HG03025 (cell line): Measurements from ENCODE around the gene AHCTF1.
"Not testable (repeated sequence)": the region's sequence is repeated elsewhere in the genome, so short reads cannot be mapped to it uniquely, and the experiment has no call there.

Experiments used
- ATAC-seq: cut with Tn5 transposase; IDR thresholded peaks from one replicate; pipeline ENCODE4 v1.9.1; 2021; ENCODE audit warnings: mild to moderate bottlenecking, moderate library complexity; ENCODE audit not compliant: unreplicated experiment, low FRiP score

The AHCTF1 gene

DNA sequence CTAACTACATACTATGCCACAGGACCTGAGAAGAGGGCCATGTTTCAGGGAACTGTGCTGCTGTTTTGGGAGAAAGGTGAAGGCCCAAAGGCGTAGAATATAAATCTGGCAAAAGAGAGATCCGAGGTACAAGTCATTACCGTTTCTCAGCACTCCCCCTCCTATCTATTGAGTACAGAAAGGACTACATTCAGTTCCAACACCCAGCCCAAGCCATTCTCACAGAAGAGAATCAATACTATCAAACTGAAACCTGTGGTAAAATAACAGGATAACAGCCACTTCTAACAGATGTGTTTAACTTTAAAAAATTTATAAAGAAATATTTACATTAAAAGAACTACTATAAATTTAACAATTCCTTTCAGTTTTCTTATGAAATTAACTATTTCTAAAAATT lies 7.8 kb downstream of the AHCTF1 start:
- no peak for ATAC-seq

DNA sequence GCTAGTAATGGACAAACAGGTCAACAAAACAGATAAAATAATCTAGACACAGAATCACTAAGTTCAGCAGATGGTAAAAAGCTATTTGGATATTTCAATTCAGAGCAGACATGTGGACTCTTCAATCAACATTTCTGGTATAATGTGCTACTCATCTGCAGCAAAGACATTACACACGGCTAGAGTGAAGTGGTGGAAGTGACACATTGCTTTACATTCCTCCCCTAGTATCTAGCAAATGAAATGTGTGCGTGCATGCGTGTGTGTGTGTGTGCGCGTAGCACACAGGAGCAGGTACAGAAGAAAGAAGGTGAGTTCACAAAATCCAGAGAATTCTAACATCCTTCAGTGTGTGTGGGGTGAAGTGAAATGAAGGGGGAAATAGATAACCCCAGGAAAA lies 8.3 kb downstream of the AHCTF1 start:
- ATAC-seq, result no peak

DNA sequence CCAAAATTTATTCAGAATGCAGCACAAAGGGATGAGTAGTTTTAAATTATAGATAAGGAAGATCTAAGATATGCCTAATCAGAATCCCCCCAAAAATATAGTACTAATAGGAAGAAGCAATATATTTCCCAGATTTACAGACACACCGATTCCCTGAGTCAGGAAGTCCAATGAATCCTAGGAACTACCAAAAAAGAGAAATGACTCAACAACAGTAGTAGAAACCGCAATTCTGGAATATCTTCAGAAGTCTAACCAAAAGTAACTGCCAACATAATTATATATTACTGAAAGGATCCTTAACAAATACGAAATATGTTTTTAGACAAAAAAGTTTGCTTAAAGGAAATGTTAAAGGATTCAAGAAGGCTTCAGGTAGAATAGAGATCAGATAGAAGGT lies 10.3 kb downstream of the AHCTF1 start:
- ATAC-seq, result no peak

DNA sequence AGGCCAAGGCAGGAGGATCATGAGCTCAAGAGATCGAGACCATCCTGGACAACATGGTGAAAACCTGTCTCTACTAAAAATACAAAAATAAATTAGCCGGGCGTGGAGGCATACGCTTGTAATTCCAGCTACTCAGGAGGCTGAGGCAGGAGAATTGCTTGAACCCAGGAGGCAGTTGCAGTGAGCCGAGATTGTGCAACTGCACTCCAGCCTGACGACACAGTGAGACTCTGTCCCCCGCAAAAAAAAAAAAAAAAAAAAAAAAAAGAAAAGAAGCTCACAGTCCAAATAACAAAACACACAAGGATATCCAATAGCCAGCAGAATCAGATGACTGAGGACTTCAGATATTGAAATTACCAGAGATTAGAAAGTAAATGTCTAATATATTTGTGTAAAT lies 11.8 kb downstream of the AHCTF1 start:
- ATAC-seq, result no peak

DNA sequence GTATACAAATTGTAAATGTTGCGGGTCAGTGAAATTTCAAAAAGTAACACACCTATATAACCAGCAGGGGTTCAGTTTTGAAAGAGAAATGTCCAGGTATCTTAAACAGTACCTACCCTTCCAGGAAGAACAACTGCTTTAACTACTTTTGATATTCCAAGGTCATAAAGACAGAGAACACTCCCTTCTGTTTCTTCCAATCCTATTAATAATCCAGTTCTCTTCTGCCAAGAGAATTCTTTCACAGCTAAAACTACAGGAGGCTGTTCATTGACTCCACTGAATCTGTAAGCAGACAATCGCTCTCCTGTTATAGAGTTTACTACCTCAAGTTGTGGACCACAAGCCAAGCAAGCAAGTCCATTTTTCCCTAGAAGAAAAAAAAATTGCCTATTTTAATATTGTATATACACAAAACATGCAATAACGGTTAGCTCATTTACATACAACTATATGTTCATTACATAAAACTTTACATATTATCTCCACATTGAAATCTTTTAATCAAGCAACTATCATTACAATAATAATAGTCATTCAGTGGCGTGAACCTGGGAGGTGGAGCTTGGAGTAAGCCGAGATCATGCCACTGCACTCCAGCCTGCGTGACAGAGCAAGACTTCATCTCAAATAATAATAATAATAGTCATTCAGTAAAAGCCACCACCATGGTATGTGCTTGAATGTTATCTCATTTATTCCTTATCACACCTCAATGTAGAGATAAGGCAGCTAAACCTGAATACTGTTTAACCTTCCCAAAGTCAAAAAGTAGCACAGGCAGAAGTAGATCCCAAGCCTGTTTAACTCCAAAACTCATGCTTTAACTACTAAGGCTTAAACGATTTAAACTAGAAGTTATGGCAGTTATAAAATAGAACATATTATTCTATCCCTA lies 15.5 kb downstream of the AHCTF1 start:
- ATAC-seq, result not testable (repeated sequence)

DNA sequence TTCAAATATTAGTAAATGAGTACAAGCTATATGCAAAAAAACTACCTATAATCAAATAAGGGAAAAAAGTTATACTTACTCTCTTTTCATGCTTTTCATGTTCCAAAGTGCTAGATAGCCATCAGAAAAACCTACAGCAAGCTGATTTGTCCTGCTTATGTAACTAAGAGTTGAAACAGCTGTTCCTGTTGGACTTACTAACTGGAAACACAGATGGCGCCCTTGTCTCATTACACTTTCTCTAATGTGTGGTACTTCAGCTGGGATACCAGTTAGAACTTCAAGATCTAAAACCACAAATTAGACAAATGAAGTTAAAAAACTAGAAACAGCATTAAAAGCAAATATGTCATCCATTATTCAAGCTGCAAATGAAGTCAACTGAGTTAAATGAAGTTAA lies 24.3 kb downstream of the AHCTF1 start:
- ATAC-seq, result no peak

DNA sequence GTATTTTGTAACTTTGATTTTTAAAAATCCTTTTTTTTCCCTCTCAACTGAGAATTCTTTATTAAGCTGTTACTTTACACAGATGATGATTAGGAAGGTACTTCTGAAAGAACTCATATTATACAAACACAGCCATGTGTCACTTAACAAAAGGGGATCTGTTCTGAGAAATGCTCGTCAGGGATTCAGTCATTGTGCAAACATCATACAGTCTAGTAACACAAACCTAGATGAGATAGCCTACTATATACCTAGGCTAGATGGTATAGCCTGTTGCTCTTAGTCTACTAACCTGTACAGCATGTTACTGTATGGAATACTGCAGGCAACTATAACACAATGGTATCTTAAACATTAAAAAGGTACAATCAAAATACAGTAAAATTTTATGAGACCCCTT lies 24.9 kb downstream of the AHCTF1 start:
- no peak for ATAC-seq

DNA sequence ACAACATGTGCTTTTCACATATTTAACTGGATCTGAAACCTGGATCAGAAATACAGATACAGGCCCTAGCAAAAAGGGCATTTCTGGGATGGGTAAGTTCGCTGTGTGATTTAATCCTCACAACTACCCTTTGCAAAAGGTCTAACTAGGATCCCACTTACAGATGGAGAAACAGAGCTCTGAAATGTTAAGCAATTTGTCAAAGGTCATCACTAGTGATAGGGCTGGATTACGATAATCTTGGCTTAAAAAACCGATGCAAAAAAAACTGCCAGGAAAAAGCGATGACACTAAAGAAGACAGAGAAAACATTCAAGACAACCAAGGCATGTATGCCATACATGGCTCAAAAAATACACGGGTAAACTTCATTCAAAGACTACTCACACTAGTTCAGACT lies 29.9 kb downstream of the AHCTF1 start:
- ATAC-seq, result no peak

DNA sequence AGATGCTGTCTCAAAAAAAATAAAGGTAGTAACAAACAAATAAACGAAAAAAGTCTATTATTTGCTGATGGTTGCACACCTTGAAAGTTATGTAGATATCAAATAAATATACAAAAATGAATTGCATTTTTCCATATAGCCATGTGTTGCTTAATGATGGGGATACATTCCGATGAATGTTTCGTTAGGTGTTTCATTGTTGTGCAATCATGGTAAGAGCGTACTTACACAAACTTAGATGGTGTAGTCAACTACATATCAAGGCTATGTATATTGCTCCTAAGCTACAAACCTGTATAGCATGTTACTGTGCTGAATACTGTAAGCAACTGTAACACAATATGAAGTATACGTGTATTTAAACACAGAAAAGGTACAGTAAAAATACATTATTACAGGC lies 34.4 kb downstream of the AHCTF1 start:
- ATAC-seq, result no peak

DNA sequence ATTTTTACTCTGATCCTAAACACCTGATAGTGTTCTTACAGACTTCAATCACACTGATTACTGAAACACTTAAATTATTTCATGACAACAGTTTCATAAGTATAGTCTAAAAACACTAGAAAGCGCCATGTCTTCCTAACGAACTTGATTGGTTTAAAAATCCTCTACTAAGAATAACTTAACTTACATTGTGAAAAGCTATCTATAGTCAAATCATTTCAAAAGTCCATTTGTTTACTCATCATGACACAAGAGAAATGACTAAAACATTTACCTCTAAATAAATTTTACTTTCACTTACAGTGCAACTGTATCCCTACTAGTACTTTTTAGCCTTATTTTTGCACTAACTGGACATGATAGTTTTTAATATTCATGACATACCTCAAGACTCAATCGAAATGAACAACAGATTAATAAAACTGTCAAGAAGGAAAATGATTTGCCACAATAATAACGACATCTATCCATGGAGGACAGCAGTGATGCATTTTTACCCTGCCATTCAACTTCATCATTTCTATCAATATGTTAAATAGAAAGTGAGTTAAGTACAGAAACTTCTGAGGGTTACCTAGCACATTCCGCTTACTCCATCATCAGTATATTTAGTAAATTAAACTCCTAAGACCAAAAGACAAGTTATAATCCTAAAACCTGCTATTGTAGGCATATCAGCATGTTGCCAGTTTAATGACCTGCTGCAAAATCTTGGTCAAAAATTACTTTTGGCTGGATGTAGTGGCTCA lies 38.4 kb downstream of the AHCTF1 start:
- ATAC-seq, result no peak

DNA sequence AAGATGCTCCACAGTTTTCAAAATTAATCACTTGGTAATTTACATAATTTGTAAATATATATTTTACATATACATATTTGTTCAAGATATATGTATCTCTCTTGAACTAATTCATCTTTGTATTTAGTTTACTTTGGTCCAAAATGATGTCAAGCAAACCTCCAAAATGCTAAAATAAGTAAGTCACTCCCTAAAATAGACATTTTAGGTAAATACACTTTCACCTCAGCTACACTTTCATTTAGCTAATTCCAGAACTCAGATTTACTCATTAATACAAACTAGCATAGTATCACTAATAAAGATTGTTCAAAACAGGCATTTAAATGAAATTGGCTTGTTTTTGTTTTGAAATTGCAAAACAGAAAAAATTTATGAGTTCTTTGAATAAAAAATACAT lies 40.6 kb downstream of the AHCTF1 start:
- ATAC-seq, result no peak

DNA sequence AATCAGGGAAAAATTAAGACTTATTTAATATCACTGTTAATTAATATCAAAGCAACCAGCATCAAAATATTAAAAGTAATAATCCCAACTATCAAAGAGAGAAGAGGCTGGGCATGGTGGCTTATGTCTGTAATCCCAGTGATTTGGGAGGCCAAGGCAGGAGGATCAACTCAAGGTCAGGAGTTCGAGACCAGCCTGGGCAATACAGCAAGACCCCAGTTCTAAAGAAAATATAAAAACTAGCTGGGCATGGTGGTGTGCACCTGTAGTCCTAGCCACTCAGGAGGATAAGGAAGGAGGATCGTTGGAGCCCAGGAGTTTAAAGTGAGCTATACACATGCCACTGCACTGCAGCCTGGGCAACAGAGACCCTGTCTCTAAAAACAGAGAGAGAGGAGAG lies 43.2 kb downstream of the AHCTF1 start:
- no peak for ATAC-seq

DNA sequence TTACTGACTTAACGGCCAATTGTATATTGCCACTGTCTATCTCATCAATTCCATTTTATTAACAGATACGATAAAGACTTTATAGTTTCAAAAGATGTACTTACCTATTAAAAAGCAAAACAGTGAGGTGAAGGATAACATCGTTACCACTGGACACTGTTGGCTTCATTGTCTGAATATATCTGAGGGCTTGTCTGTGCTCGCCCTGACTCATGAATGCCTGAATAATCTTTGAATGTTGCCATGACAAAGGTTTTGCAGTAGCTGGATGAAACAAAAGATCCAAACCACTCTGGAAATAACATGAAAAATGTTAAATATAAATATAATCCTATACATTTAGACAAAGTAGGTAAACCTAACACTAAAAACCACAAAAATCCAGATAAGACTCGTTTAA lies 46.4 kb downstream of the AHCTF1 start:
- not testable (repeated sequence) for ATAC-seq

DNA sequence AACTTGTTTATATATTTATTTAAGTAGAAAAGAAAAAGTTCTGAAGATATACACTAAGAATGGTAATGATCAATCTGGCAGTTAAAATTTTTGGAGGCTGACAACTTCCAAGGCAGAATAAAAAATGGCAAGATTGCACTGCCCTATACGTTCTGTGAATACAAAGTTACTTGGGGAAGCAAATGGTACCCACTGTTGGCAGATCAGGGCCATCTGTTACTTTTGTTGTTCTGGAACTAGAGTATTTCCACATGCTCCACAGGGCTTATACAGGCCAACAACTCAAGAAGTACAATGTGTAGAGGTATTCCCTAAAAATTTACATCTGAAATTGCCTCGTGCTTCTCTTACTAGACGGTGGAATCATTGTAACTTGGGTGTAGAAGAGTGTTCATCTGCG lies 53.2 kb downstream of the AHCTF1 start:
- ATAC-seq, result no peak

DNA sequence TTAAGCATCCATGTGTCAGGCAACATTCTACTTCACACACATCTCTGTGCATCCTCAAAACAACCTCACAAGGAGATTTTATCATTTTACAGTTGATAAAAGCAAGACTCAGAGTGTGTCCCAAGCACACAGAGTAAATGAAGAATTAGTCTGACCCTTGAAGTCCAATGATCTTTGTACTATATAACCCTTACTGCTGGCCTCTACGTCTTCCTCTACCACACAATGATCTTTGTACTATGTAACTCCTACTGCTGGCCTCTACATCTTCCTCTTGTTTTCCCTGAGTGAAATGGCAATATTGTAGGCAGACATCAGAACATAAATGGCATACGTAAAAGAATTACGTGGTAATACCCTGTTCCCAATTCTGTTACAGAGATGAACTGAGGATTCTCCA lies 55.3 kb downstream of the AHCTF1 start:
- no peak for ATAC-seq

DNA sequence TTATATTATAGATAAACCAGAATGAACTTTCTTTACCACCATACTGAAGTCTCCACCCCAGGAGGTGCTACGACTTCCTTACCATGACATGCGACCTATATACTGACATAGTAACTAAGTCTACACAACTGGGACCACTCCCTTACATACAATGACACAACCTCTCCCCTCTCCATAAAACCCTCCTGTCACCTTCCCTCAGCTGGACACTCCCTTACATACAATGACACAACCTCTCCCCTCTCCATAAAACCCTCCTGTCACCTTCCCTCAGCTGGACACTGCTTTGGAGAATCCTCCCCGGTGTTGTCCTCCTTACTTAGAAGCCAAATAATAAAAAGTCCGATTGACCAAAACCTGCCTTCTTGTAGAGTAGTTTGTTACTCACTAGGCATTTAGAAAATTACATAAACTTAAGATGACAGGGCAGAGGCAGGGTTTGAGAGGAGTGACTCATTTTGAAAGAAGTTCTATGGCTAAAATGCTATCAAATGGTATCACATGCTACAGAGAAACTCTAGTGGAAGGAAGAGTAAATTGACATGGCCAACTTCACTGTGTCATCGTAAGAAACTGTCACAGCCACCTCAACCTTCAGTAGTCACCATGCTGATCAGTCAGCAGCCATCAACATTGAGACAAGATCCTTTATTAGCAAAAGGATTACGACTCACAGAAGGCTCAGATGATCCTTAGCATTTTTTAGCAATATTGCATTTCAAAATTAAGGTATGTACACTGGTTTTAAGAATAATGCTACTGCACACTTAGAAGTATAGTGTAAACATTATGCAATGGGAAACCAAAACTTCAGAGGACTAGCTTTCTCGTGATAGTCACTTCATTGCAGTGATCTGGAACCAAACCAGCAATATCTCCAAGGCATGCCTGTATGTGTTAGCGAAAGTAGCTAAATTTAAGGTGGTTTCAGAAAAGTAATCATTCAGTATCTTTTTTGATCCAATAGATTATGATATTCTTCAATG lies 56.4 kb downstream of the AHCTF1 start:
- no peak for ATAC-seq

DNA sequence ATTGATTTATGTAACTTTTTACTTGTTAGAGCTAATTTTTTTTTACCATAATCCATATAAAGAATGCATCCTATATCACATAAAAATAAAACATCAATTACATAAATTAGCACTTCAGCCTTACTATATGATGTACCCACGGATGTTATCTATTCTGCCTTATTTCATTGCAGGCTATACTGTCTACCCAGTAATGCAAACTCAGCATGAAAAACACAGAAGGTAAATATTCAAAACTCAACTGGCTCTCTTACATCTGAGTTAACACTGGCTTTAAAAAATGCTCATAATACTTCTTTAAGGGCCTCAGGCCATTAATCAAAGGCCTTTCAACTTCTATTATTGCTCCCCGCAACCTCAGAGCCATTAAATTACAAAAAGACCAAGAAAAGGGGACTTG lies 65.8 kb downstream of the AHCTF1 start:
- no peak for ATAC-seq

DNA sequence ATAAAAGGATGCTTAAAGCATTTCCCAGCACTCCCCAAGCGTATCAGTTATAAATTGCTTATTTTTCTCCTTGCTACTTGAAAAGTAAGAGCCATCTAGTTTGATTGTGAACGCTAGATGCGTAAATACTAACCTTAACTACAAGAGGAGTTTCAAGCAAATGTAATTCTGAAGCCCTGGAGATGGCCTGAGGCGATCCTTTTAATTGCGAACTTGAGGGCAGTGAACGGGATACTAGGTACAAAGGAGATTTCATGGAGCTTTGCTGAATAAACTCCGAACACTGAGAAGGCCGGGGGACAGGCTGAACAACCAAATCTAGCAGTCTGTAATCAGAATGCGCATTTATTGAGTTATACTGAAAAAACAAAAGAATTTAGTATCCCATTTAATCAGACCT lies 68.0 kb downstream of the AHCTF1 start:
- not testable (repeated sequence) for ATAC-seq

DNA sequence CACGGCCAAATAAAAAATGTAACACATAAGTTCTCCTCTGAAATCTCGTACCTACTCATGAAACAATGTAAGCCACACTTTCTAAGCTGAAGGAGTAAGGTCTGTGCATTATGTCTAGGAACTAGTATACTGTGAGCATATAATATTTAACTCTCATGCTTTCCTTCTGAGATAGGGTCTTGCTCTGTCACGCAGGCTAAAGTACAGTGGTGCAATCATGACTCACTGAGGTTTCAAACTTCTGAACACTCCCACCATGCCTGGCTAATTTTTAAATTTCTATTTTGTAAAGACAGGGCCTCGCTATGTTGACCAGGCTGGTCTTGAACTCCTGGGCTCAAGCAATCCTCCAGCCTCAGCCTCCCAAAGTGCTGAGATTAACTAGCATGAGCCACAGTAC lies 71.3 kb downstream of the AHCTF1 start:
- ATAC-seq, result no peak

DNA sequence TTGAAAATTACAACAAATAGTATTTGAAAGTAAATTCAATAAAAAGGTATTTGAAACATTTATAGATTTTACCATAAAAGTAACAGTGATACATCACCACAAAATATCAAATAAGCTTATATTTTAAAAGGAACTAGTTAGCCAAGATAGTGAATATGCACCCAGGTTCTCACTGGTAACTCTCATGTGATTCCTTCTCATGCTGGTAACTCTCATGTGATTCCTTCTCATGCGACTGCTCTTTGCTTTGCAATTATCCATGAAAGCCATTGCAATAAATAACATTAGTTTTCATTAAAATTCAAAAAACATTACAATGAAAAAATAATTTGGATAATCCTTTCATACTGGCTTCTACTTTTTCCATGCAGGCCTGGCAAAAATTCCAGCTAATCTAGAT lies 75.4 kb downstream of the AHCTF1 start:
- ATAC-seq, result no peak

DNA sequence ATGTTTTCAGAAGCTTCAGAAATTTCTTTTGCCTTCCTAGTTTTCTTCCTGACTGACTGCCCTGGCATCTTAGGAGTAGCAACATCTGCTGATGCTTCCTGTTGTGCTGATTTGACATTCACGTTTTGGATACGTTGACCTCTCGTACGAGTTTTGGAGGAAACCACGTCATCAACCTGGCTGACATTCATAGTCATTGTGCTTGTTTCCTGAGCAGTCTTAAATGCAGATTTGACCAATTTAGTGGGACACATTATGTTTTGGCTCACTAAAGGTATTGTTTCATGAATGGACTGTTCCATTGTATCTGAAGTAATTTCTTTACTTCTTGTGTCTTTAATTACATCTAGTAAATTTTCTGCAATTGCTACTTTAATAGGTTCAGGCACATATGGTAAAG lies 81.1 kb downstream of the AHCTF1 start:
- not testable (repeated sequence) for ATAC-seq
